T-helper 17 cell (primary cell): ENCODE results near the gene SLC2A1. TPM values are rescaled to one million over a fixed set of nuclear protein-coding genes. Genes with fewer than 3 reads are reported as not detected.
A peak's percentile ranks its signal among the peaks of the same experiment; 100 is the strongest.

Experiments
- ATAC-seq: fragments of 150-1000 bp; cut with Tn5 transposase; 2 replicates; pipeline ENCODE4 v1.10.0; 2021; ENCODE audit warnings: mild to moderate bottlenecking, moderate library complexity
- DNase-seq, 3 donors: peaks; one replicate each; pipeline versions ENCODE4 v3.0.0 to v3.0.0-alpha.2; 2020 to 2021
- H3K9me3 ChIP-seq: one replicate; pipeline ENCODE4 v1.7.0; 2013; ENCODE audit warnings: low read length, mild to moderate bottlenecking; ENCODE audit not compliant: control insufficient read depth, poor library complexity, severe bottlenecking
- H3K27ac Mint-ChIP-seq: one replicate; pipeline ENCODE4 v1.8.0; 2022; ENCODE audit warnings: mild to moderate bottlenecking, moderate library complexity, mixed read lengths
- H3K27me3 Mint-ChIP-seq: one replicate; pipeline ENCODE4 v1.8.0; 2022; ENCODE audit warnings: mixed read lengths
- H3K36me3 Mint-ChIP-seq: one replicate; pipeline ENCODE4 v1.8.0; 2022; ENCODE audit warnings: low read depth, mixed read lengths
- H3K4me1 Mint-ChIP-seq: one replicate; pipeline ENCODE4 v1.8.0; 2022; ENCODE audit warnings: mild to moderate bottlenecking, mixed read lengths
- H3K4me3 Mint-ChIP-seq: one replicate; pipeline ENCODE4 v1.8.0; 2022; ENCODE audit warnings: mild to moderate bottlenecking, moderate library complexity, mixed read lengths
- total RNA-seq, 4 donors: library from RNA in 2 of 4; stranded (reverse) in 2 of 4; gene quantifications; one replicate each; pipeline ENCODE4 v1.2.3 and lab custom pipeline; 2022 to 2026

SLC2A1 gene
- total RNA-seq, 2 donors from 2014 or later = 63.7 to 79.0 TPM

DNA sequence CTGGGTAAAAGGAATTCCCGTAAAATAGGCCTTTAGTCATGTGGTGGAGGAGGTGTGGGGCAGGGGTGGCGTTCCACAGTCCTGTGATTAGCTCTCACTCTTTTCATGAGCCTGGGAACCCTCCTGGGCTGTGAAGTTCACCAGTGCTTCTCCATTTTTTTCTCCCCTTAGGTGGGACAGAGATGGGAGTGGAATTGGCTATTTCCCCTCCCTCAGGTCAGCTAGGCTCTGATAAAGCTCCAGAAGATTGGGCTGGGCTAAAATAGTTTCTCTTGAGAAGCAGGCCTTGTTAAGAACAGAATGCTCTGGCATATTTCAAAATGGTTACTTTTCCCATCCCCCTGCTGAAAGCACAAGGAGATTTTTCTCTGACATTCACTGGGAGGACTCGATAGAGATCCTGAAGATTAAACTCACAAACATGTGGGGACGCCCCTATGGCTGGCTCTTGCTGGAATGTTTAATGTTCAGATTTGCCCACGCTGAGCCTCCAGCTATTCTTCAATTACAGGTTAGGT lies 33.4 kb upstream of the SLC2A1 start:
- ATAC-seq = no peak
- DNase-seq = no peak
- Mint-ChIP-seq H3K36me3 (peaks cover 2% of the 10 kb centered on the region), H3K4me1 (peaks cover 2% of the 10 kb centered on the region), H3K27ac (no peak overlapping the region), H3K27me3 (no peaks in the 10 kb centered on the region), H3K4me3 (no peak overlapping the region)
- no peaks in the 10 kb centered on the region for H3K9me3 ChIP-seq

- H3K4me3 Mint-ChIP-seq = no peak overlapping the region
- H3K9me3 ChIP-seq = no peaks in the 10 kb centered on the region
- peaks cover 2% of the 10 kb centered on the region for H3K36me3 Mint-ChIP-seq
- peak overlapping the region; percentile 2 for H3K27ac Mint-ChIP-seq
- H3K4me1 Mint-ChIP-seq = peaks cover 2% of the 10 kb centered on the region
- ATAC-seq (no peak), DNase-seq (no peak)
- H3K27me3 Mint-ChIP-seq = no peaks in the 10 kb centered on the region
Observed at GRCh38 chr1:42990757-42991346, 32.2 kb upstream of the SLC2A1 start.

DNA sequence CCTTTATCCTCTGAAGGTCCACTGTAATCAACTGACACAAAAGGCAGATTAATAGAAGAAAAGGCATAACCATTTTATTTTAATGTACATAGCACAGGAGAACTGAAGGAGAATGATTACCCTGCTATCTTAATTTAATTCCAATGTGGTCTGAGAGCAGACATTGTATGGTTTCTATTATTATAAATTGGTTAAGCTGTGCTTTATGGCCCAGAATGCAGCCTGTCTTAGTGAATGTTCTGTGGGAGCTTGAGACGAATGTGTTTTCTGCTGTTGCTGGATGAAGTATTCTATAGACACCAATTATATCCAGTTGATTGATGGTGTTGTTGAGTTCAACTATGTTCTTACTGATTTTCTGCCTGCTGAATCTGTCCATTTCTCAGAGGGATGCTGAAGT lies 25.0 kb upstream of the SLC2A1 start:
- peaks cover 5% of the 10 kb centered on the region for H3K4me1 Mint-ChIP-seq
- no peaks in the 10 kb centered on the region for H3K9me3 ChIP-seq
- peaks cover 11% of the 10 kb centered on the region for H3K36me3 Mint-ChIP-seq
- no peak overlapping the region for H3K27ac Mint-ChIP-seq
- H3K27me3 Mint-ChIP-seq = no peaks in the 10 kb centered on the region
- no peak overlapping the region for H3K4me3 Mint-ChIP-seq
- no peak for DNase-seq
- ATAC-seq = no peak

DNA sequence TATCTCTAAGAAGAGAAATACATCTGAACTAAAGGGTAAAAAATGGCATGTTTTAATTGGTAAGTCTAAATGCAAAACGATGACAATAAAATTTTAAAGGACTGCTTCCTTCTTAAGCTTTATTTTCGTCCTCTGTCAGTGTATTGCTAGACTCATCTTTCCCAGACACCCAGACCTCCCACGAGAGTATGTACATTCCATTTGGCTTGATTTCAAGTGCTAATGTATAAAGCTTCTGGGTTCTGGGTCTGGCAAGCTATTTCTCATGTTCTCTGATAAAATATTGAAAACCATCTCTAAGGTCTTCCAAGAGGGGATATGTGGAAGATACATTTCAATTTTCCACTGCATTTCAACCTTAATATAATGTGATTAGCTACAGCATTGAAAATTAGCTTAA lies 24.6 kb upstream of the SLC2A1 start:
- H3K27me3 Mint-ChIP-seq = no peaks in the 10 kb centered on the region
- no peaks in the 10 kb centered on the region for H3K9me3 ChIP-seq
- peaks cover 11% of the 10 kb centered on the region for H3K36me3 Mint-ChIP-seq
- no peak for ATAC-seq
- no peak overlapping the region for H3K4me3 Mint-ChIP-seq
- peaks cover 5% of the 10 kb centered on the region for H3K4me1 Mint-ChIP-seq
- DNase-seq = no peak
- H3K27ac Mint-ChIP-seq = no peak overlapping the region

DNA sequence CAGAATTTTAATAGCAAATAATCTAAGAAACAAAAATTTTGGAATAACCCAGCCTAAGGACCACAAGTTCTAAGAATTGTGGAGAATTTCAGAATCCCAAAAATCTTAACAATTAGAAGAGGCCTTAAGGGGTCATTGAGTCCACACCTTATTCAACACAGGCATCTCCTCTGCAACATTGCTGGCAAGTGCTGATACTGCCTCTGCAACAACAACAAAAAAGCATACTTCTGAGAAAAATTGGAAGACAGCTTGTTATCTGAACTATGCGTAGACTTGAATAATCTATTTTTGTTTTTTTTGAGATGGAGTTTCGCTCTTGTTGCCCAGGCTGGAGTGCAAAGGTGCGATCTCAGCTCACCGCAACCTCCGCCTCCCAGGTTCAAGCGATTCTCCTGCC lies 24.0 kb upstream of the SLC2A1 start:
- no peak for DNase-seq
- Mint-ChIP-seq H3K36me3 (peaks cover 11% of the 10 kb centered on the region), H3K4me3 (no peak overlapping the region), H3K4me1 (peaks cover 5% of the 10 kb centered on the region), H3K27ac (no peak overlapping the region), H3K27me3 (no peaks in the 10 kb centered on the region)
- ATAC-seq = no peak
- H3K9me3 ChIP-seq = no peaks in the 10 kb centered on the region

DNA sequence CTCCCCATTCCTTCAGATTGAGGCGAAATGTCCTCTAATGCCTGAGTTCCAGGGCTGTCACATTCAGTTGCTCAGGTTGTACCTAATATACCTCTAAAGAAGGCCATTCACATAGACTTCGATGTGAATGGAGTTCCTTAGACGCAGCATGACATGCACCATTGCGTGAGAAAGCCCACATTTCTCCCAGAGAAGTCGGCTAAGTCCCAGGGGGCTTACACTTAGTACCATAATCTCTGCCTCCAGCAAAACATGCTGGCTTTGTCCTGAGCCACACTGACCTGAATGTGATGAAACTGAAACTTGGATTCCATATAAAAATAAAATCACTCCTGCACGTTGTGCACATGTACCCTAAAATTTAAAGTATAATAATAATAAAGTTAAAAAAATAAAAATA lies 23.2 kb upstream of the SLC2A1 start:
- DNase-seq (no peak), ATAC-seq (no peak)
- Mint-ChIP-seq H3K4me3 (no peak overlapping the region), H3K36me3 (peaks cover 11% of the 10 kb centered on the region), H3K27ac (no peak overlapping the region), H3K27me3 (no peaks in the 10 kb centered on the region), H3K4me1 (peaks cover 5% of the 10 kb centered on the region)
- H3K9me3 ChIP-seq = no peaks in the 10 kb centered on the region

DNA sequence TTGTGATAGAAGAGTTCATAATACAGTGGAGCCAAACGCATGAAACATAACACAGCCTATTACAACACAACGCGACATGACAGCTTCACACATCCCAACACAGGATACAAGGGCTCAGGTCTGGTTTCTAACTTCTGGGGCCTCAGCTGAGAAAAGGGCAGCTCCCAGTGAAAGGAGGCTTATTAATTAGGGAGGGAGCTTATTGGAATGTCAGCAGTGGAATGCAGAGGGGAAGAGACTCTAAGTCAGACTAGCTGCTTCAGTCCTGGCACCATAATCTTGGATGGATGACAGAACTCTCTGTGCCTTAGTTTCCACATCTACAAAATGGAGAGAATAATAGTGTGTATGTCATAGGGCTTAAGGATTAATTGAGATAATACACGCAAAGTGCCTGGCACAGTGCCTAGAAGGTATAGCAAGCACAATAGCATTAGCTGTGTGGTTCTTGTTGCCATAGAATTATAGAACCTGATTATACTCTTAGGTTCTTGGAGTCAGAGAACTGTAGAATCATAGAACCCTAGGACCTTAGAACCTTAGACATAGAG lies 22.7 kb upstream of the SLC2A1 start:
- Mint-ChIP-seq H3K36me3 (peaks cover 11% of the 10 kb centered on the region), H3K4me3 (no peak overlapping the region), H3K4me1 (peaks cover 5% of the 10 kb centered on the region), H3K27ac (no peak overlapping the region), H3K27me3 (no peaks in the 10 kb centered on the region)
- no peaks in the 10 kb centered on the region for H3K9me3 ChIP-seq
- ATAC-seq (no peak), DNase-seq (no peak)

DNA sequence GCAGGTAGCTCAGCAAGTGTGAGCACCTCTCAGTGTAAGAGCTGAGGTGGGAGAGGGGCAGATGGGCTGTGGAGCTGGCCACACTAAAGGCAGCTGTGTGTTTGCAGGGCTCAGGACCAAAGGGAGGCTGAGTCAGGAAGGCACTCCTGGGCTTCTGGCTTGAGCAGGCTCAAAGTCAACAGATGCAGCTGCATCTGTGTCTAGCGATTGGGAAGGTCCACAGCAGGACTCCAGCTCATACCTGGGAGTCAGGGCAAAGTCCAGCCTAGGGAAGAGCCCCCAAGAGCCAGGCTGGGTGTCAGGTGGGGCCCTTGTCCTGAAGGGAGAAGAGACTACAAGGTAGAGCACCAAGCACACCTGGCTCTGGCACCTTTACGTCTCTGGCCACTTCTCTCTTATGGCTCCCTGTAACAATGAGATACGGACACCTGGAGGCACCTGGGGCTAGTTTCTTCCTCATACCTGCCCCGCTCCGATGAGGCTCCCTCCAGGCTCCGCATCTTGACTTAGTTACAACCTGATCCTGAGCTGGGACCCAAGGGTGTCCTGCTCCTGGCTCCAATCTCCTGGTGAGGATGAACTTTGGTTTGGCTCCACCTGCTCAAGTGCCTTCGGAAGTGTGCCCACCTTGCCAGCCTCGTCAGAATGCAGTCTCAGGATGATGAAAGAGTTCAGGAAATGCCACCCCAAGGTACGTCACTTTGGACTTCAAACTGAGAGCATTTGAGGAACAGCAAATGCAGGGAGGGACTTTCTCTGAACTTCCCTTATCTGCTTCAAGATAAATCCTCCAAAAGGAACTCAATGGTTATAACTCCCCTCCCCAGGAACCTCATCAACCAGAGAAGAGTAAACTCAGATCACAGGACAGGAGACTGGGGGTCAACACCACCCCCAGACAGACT lies 21.5 kb upstream of the SLC2A1 start:
- no peak for DNase-seq
- no peak overlapping the region for H3K4me3 Mint-ChIP-seq
- peaks cover 14% of the 10 kb centered on the region for H3K36me3 Mint-ChIP-seq
- no peak overlapping the region for H3K27ac Mint-ChIP-seq
- peaks cover 5% of the 10 kb centered on the region for H3K27me3 Mint-ChIP-seq
- no peaks in the 10 kb centered on the region for H3K9me3 ChIP-seq
- peaks cover 8% of the 10 kb centered on the region for H3K4me1 Mint-ChIP-seq
- no peak for ATAC-seq

DNA sequence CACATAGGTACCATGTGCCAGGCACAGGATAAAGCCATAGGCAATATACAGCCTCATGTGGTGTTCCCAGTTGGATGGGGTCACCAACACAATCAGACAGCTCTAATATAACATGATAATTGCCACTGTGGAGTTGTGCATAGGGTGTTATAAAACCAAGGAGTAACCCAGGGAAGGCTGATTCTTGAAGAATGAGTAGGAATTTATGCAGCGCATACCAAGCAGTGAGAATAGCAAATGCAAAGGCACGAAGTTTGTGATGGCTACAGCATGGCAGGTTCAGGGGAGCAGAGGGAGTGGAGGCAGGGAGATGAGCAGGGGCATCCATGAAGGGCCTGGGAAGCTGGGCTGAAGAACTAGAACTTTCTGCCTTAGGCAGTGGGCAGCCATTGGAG lies 20.4 kb upstream of the SLC2A1 start:
- H3K27ac Mint-ChIP-seq = no peak overlapping the region
- peaks cover 10% of the 10 kb centered on the region for H3K4me1 Mint-ChIP-seq
- peaks cover 14% of the 10 kb centered on the region for H3K36me3 Mint-ChIP-seq
- H3K9me3 ChIP-seq = no peaks in the 10 kb centered on the region
- DNase-seq (no peak), ATAC-seq (no peak)
- peaks cover 5% of the 10 kb centered on the region for H3K27me3 Mint-ChIP-seq
- H3K4me3 Mint-ChIP-seq = peak overlapping the region; percentile 36

DNA sequence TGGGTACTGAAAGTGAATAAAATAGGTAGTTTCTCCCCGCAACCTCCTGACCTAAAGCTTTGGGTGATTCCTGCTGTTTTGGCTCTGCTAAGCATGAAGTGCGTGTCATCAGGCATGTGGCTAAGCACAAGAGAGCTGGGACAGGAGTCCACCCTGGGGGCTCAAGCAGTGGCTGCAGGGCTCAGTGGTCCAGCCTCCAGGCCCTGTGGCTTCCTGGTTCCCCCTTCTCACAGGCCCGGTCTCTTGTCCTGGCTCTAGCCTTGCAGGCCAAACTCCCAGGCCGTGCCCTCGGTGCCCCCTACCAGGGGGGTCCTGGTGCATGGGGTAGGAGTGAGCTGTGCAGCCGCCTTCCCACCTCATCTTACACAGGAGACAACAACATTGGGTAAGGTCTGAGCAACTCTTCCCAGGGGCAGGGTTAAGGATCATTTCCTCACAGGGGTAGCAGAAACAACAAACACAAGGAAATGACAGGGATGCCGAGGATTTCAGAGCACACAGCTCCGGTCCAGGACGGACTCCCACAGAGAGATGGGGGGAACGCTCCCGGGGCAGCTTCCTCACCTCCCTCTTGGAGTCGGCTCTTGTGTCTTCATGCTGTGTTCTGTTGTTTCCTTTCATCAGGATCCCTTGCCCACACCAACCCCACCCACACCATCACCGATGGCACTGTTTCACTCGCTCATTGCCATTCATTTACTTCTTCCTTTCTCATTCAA lies 19.8 kb upstream of the SLC2A1 start:
- DNase-seq (no peak), ATAC-seq (no peak)
- Mint-ChIP-seq H3K4me3 (no peak overlapping the region), H3K27me3 (peaks cover 5% of the 10 kb centered on the region), H3K36me3 (peaks cover 14% of the 10 kb centered on the region), H3K4me1 (peaks cover 10% of the 10 kb centered on the region), H3K27ac (no peak overlapping the region)
- no peaks in the 10 kb centered on the region for H3K9me3 ChIP-seq

DNA sequence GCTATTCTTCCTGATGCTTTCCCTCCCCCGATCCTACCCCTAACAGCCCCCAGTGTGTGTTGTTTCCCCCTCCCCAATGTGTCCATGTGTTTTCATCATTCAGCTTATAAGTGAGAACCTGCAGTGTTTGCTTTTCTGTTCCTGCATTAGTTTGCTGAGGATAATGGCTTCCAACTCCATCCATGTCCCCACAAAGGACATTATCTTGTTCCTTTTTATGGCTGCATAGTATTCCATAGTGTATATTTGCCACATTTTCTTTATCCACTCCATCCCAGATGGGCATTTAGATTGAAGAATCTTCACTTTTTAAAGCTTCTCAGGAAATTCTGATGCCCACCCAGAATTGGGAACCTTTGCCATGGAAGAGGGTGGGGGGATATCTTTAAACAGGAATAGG lies 19.0 kb upstream of the SLC2A1 start:
- ATAC-seq (no peak), DNase-seq (no peak)
- no peaks in the 10 kb centered on the region for H3K9me3 ChIP-seq
- peaks cover 14% of the 10 kb centered on the region for H3K36me3 Mint-ChIP-seq
- peaks cover 5% of the 10 kb centered on the region for H3K27me3 Mint-ChIP-seq
- H3K4me3 Mint-ChIP-seq = no peak overlapping the region
- no peak overlapping the region for H3K27ac Mint-ChIP-seq
- peaks cover 10% of the 10 kb centered on the region for H3K4me1 Mint-ChIP-seq

GRCh38 chr1:42975561-42976225 lies 17.0 kb upstream of the SLC2A1 start:
- Mint-ChIP-seq H3K27me3 (peaks cover 5% of the 10 kb centered on the region), H3K4me3 (no peak overlapping the region), H3K27ac (no peak overlapping the region), H3K36me3 (peaks cover 9% of the 10 kb centered on the region), H3K4me1 (peaks cover 8% of the 10 kb centered on the region)
- DNase-seq = no peak
- no peak for ATAC-seq
- H3K9me3 ChIP-seq = no peaks in the 10 kb centered on the region
